NCI-H146 treated with DMSO at 0.1 percent for 48 hours (cell line): ENCODE data around the gene SORD.
"Not testable (repeated sequence)": the region's sequence is repeated elsewhere in the genome, so short reads cannot be mapped to it uniquely, and the experiment has no call there.

Experiments
- DNase-seq: peaks from one replicate; lab custom pipeline; 2025; ENCODE audit not compliant: unreplicated experiment; lab: John Stamatoyannopoulos, UW

Gene SORD

GRCh38 chr15:45093622-45094357, 70.8 kb downstream of the SORD start:
- DNase-seq, result no peak

GRCh38 chr15:45094358-45094730, 71.3 kb downstream of the SORD start:
- DNase-seq, result no peak

- DNase-seq, result no peak
Observed at GRCh38 chr15:45095661-45096060, 72.7 kb downstream of the SORD start.

GRCh38 chr15:45097466-45097865, 74.5 kb downstream of the SORD start:
- DNase-seq, result no peak

- DNase-seq, result no peak
Observed at GRCh38 chr15:45099549-45100165, 76.7 kb downstream of the SORD start.

- DNase-seq, result peak; percentile 35
Observed at GRCh38 chr15:45100884-45101625, 78.1 kb downstream of the SORD start.

- no peak for DNase-seq
Observed at GRCh38 chr15:45101749-45102148, 78.8 kb downstream of the SORD start.

- DNase-seq, result no peak
Observed at GRCh38 chr15:45102226-45102625, 79.2 kb downstream of the SORD start.

- not testable (repeated sequence) for DNase-seq
Observed at GRCh38 chr15:45104170-45104569, 81.2 kb downstream of the SORD start.

GRCh38 chr15:45105586-45105985, 82.6 kb downstream of the SORD start:
- no peak for DNase-seq

GRCh38 chr15:45106002-45106790, 83.2 kb downstream of the SORD start:
- DNase-seq, result no peak

GRCh38 chr15:45107941-45108630, 85.1 kb downstream of the SORD start:
- DNase-seq, result no peak

GRCh38 chr15:45110256-45110820, 87.3 kb downstream of the SORD start:
- no peak for DNase-seq

- no peak for DNase-seq
Observed at GRCh38 chr15:45111390-45112142, 88.6 kb downstream of the SORD start.

GRCh38 chr15:45112143-45112590, 89.2 kb downstream of the SORD start:
- no peak for DNase-seq

- DNase-seq, result no peak
Observed at GRCh38 chr15:45112591-45113379, 89.8 kb downstream of the SORD start.

- DNase-seq, result no peak
Observed at GRCh38 chr15:45113380-45113990, 90.5 kb downstream of the SORD start.

GRCh38 chr15:45114076-45114750, 91.2 kb downstream of the SORD start, which contains the start of the genes DUOX2 and DUOXA2:
Gene DUOX2 (minus strand): TSS chr15:45114172. CDS start chr15:45113411, 761 bp downstream.
Gene DUOXA2 (plus strand): TSS chr15:45114326. CDS start chr15:45114606, 280 bp downstream.
- DNase-seq, result no peak
